Neuronal stem cell (in vitro differentiated cells): Measurements from ENCODE around the gene SNAP25.

Source experiments
- DNase-seq: peaks from one replicate; pipeline ENCODE4 v3.0.0-alpha.2; 2013; ENCODE audit warnings: low spot score
- H2AFZ ChIP-seq: one replicate; pipeline ENCODE4 v1.6.1; 2013; ENCODE audit warnings: mild to moderate bottlenecking, low read length, inconsistent platforms
- H2AK5ac ChIP-seq: 2 replicates; pipeline ENCODE4 v1.6.1; 2013; ENCODE audit warnings: low read depth, mild to moderate bottlenecking, inconsistent platforms, low read length, moderate library complexity, mixed read lengths
- H2BK120ac ChIP-seq: 2 replicates; pipeline ENCODE4 v1.6.1; 2013; ENCODE audit warnings: low read depth, mild to moderate bottlenecking, inconsistent platforms, low read length, moderate library complexity, mixed read lengths
- H2BK12ac ChIP-seq: one replicate; pipeline ENCODE4 v1.6.1; 2013; ENCODE audit warnings: low read length, inconsistent platforms
- H2BK15ac ChIP-seq: 2 replicates; pipeline ENCODE4 v1.6.1; 2013; ENCODE audit warnings: mild to moderate bottlenecking, low read length, inconsistent platforms, mixed read lengths
- H2BK5ac ChIP-seq: one replicate; pipeline ENCODE4 v1.6.1; 2013; ENCODE audit warnings: inconsistent platforms, mild to moderate bottlenecking, low read length, moderate library complexity
- H3K14ac ChIP-seq: one replicate; pipeline ENCODE4 v1.6.1; 2013; ENCODE audit warnings: low read length, inconsistent platforms
- H3K18ac ChIP-seq: 2 replicates; pipeline ENCODE4 v1.6.1; 2013; ENCODE audit warnings: low read length, inconsistent platforms
- H3K23ac ChIP-seq: 2 replicates; pipeline ENCODE4 v1.6.1; 2013; ENCODE audit warnings: low read depth, mild to moderate bottlenecking, mixed read lengths, low read length, inconsistent platforms; ENCODE audit not compliant: poor library complexity
- H3K27ac ChIP-seq: replicated peaks from 3 replicates; pipeline ENCODE4 v1.5.1; 2013; ENCODE audit warnings: low read length, inconsistent platforms
- H3K27me3 ChIP-seq, 3 experiments: 2 replicates each; pipeline ENCODE4 v1.6.1; 2013; ENCODE audit warnings: low read length in 3 of 3, mild to moderate bottlenecking in 2 of 3, inconsistent platforms in 1 of 3, low read depth in 1 of 3, mixed read lengths in 1 of 3, moderate library complexity in 1 of 3; ENCODE audit not compliant: control insufficient read depth in 3 of 3, insufficient read depth in 3 of 3
- H3K36me3 ChIP-seq, 2 donors: replicated peaks in 1 of 2; 2 replicates each; pipeline ENCODE4 v1.6.1; 2013; ENCODE audit warnings: low read length in 2 of 2; ENCODE audit not compliant: control insufficient read depth in 2 of 2, insufficient read depth in 2 of 2
- H3K4ac ChIP-seq: 2 replicates; pipeline ENCODE4 v1.6.1; 2013; ENCODE audit warnings: inconsistent platforms, mild to moderate bottlenecking, low read length, moderate library complexity
- H3K4me1 ChIP-seq, 2 donors: 1 replicate in 1 of 2; 2 replicates in 1 of 2; pipeline ENCODE4 v1.6.1; 2013; ENCODE audit warnings: low read length in 2 of 2, low read depth in 1 of 2; ENCODE audit not compliant: control insufficient read depth in 2 of 2, insufficient read depth in 1 of 2
- H3K4me2 ChIP-seq: one replicate; pipeline ENCODE4 v1.6.1; 2013; ENCODE audit warnings: mild to moderate bottlenecking, low read length, inconsistent platforms; ENCODE audit not compliant: insufficient read depth, poor library complexity, severe bottlenecking
- H3K4me3 ChIP-seq, 2 donors: 2 replicates each; pipeline ENCODE4 v1.5.1; 2013; ENCODE audit warnings: low read length in 2 of 2, mild to moderate bottlenecking in 2 of 2, inconsistent platforms in 1 of 2, moderate library complexity in 1 of 2
- H3K79me1 ChIP-seq: one replicate; pipeline ENCODE4 v1.6.1; 2013; ENCODE audit warnings: low read depth, mild to moderate bottlenecking, inconsistent platforms, low read length, moderate library complexity
- H3K9ac ChIP-seq: one replicate; pipeline ENCODE4 v1.6.1; 2013; ENCODE audit warnings: mild to moderate bottlenecking, low read depth, low read length, inconsistent platforms; ENCODE audit not compliant: poor library complexity
- H3K9me3 ChIP-seq, 2 donors: replicated peaks in 1 of 2; 2 replicates each; pipeline versions ENCODE3 to v1.6.1; 2013; ENCODE audit warnings: low read length in 2 of 2, mild to moderate bottlenecking in 2 of 2, inconsistent platforms in 1 of 2, low read depth in 1 of 2, mixed read lengths in 1 of 2, moderate library complexity in 1 of 2; ENCODE audit not compliant: control insufficient read depth in 2 of 2, insufficient read depth in 1 of 2
- H4K8ac ChIP-seq: one replicate; pipeline ENCODE4 v1.6.1; 2013; ENCODE audit warnings: low read depth, mild to moderate bottlenecking, inconsistent platforms, low read length, moderate library complexity
- H4K91ac ChIP-seq: one replicate; pipeline ENCODE4 v1.6.1; 2013; ENCODE audit warnings: low read length, low read depth, mild to moderate bottlenecking, inconsistent platforms; ENCODE audit not compliant: poor library complexity
- WGBS, 2 donors: extraction: QIAGEN DNeasy Blood & Tissue Kit; methylation state at CpG; one replicate each; pipeline ENCODE4 v1.1.7; 2013; ENCODE audit warnings: missing lambda C conversion rate in 2 of 2, mixed read lengths in 1 of 2; ENCODE audit not compliant: insufficient read length in 2 of 2, insufficient replicate concordance in 1 of 2; ENCODE audit errors: extremely low coverage in 2 of 2; 5-methylcytosine and 5-hydroxymethylcytosine counted together

SNAP25 gene

DNA sequence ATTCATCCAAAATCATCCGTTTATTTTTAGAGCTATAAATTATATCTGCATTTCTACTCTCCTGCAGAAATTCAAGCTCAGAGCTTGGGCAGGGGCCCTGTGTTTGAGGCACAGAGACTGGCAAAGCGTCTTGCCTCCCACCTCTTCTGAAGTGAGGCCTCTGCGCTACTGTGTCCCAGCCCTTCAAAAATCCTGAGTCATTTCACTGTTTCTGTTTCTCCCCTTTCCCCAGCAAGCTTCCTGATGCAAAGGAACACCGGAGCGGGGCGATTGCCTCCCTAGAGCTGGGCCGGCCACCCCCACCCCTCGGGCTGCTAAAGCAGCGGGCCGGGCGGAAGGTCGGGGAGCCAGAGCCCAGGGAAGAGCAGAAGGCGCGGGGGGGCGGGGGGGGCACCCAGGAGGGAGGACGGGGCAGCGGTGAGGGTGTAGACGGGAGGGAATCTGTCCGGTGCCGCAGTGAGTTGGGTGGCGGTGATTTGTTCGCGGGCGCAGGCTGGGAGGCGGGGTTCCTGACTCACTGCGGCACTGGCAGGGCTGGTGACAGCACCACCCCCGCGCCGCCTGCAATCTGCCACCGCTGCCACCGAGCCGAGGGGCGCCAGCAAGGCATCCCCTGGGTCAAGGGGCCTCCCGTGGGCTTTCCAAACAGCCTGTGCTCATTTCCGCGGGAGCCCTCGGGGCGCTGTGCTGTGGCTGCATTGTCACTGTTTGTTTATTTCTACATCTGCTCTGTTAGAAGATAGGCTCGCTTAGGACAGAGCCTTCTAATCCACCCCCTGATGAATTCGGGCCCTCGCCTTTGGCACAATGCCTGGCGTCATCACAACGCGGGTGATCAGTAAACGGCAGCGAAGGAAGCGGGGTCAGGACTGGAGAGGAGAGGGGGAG, 46.5 kb upstream of the SNAP25 start:
- Histone ChIP-seq H3K27me3 (peaks cover 0 to 44% (median 8%) of the 10 kb centered on the region in 3 experiments), H3K4me1 (peaks cover 2 to 3% of the 10 kb centered on the region in 2 donors), H2BK12ac (no peak overlapping the region), H2BK15ac (no peak overlapping the region), H3K4me2 (peak overlapping the region; percentile 75), H3K4ac (no peak overlapping the region), H4K91ac (no peak overlapping the region), H2AFZ (peak overlapping the region; percentile 84), H3K9me3 (no peaks in the 10 kb centered on the region), H3K14ac (no peak overlapping the region), H3K79me1 (no peaks in the 10 kb centered on the region), H2BK120ac (peak overlapping the region; percentile 1), H3K4me3 (peak overlapping the region; percentile 15 to 79), H3K36me3 (no peaks in the 10 kb centered on the region), H3K9ac (peak overlapping the region; percentile 64), H3K18ac (peak overlapping the region; percentile 82), H2AK5ac (no peak overlapping the region), H3K23ac (no peak overlapping the region), H4K8ac (no peak overlapping the region), H3K27ac (no peak overlapping the region), H2BK5ac (no peak overlapping the region)
- no CpG with 5 or more reads among the region's 47 CpGs for WGBS, 2 donors
- DNase-seq, result peak; percentile 15

DNA sequence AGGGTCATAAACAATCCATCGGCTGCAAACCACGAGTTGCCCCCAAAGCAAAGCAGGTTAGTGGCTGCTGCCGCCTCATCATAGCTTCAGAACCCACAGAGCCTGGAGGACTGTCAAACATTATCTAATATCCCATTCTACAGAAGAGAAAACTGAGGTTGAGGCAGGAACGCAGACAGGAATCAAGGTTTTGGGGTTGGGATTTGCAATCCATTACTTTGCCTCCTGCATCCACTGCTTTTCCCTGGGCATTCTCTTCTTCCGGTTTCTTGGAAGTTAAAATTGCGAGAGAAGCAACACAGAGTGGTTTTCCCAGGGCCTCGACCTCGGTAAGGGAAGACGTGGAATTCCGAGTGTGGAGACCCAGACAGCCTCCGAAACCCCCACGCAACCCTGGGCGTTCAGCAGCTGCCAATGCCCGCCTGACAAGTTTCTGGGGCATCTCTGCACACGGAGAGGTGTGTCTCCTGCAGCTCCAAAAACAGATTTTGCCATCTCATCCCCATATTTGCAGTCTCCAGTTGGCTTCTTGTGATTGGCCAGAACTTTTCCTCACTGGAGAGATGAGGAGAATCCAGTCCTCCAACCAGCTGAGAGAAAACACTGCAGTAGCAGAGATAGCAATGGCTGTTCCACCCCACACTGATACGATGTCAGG, 45.5 kb upstream of the SNAP25 start:
- Histone ChIP-seq H2AK5ac (no peak overlapping the region), H4K8ac (no peak overlapping the region), H2BK12ac (no peak overlapping the region), H3K4me3 (no peak overlapping the region), H3K4me1 (peaks cover 2 to 3% of the 10 kb centered on the region in 2 donors), H3K9ac (no peak overlapping the region), H3K79me1 (no peaks in the 10 kb centered on the region), H3K4me2 (no peak overlapping the region), H2BK120ac (no peak overlapping the region), H3K9me3 (no peaks in the 10 kb centered on the region), H3K27ac (no peak overlapping the region), H3K27me3 (peaks cover 0 to 44% (median 8%) of the 10 kb centered on the region in 3 experiments), H3K14ac (no peak overlapping the region), H3K18ac (no peak overlapping the region), H2BK15ac (no peak overlapping the region), H2AFZ (no peak overlapping the region), H3K4ac (no peak overlapping the region), H3K23ac (no peak overlapping the region), H2BK5ac (no peak overlapping the region), H4K91ac (no peak overlapping the region), H3K36me3 (no peaks in the 10 kb centered on the region)
- WGBS, 2 donors, result no CpG with 5 or more reads among the region's 16 CpGs
- no peak for DNase-seq

DNA sequence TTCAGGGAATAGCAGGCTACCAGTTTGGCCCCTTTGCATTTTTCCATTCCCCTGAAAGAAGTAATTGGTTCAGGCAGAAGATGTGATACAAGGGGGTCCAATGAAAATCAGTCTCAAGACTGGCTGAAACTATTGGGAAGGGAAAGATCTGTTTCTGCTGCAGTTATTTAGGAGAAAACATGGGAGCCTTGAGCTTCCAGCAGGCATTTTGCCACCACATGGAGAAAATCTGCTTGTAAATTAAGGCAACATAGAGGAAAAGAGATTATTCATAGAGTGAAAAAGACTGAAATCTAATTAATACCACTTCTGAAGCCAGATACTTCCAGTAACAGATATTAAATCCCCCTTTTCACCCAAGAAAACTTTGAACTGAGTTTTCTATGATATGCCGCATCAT, 44.2 kb upstream of the SNAP25 start:
- no peak overlapping the region for H3K4me2 ChIP-seq
- H3K27me3 ChIP-seq, result peaks cover 0 to 44% (median 8%) of the 10 kb centered on the region in 3 experiments
- WGBS, 2 donors, result no CpG with 5 or more reads among the region's 1 CpG

DNA sequence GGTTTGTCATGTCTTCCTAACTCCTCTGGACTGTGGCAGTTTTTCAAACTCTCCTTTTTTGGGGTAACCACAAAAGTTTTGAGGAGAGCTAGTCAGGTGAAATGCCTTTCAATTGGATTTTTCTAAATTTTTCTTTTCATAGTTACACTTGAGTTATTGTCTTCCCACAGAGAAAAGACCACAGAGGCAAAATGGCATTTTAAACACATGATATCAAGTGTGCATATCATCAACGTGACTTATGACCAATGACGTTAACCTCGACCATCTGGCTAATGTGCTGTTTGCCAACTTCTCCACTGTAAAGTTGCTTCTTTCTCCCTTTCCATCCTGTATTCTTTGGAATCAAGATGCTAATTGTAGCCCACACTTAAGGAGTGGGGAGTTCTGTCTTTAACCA, 41.3 kb upstream of the SNAP25 start:
- no peak overlapping the region for H2BK5ac ChIP-seq
- H4K91ac ChIP-seq, result no peak overlapping the region
- no peak overlapping the region for H3K14ac ChIP-seq
- no peak overlapping the region for H3K18ac ChIP-seq
- H3K4me1 ChIP-seq, result peaks cover 0 to 1% of the 10 kb centered on the region in 2 donors
- no peak overlapping the region for H2BK120ac ChIP-seq
- H2BK15ac ChIP-seq, result no peak overlapping the region
- no CpG with 5 or more reads among the region's 3 CpGs for whole genome bisulfite sequencing, 2 donors
- no peak overlapping the region for H4K8ac ChIP-seq
- no peaks in the 10 kb centered on the region for H3K9me3 ChIP-seq
- H3K23ac ChIP-seq, result no peak overlapping the region
- H2BK12ac ChIP-seq, result no peak overlapping the region
- no peak overlapping the region for H3K4me3 ChIP-seq
- no peaks in the 10 kb centered on the region for H3K79me1 ChIP-seq
- peaks cover 0 to 25% (median 4%) of the 10 kb centered on the region in 3 experiments for H3K27me3 ChIP-seq
- H3K36me3 ChIP-seq, result no peaks in the 10 kb centered on the region
- H2AK5ac ChIP-seq, result no peak overlapping the region
- no peak overlapping the region for H3K4me2 ChIP-seq
- H3K4ac ChIP-seq, result no peak overlapping the region
- H3K27ac ChIP-seq, result no peak overlapping the region
- no peak overlapping the region for H3K9ac ChIP-seq
- DNase-seq, result no peak
- H2AFZ ChIP-seq, result no peak overlapping the region

More for the DNA sequence above, 44.2 kb upstream of the SNAP25 start:
- Histone ChIP-seq H3K79me1 (no peaks in the 10 kb centered on the region), H2BK120ac (no peak overlapping the region), H3K9me3 (no peaks in the 10 kb centered on the region), H2AFZ (no peak overlapping the region), H3K4me3 (no peak overlapping the region), H3K4me1 (peaks cover 2 to 3% of the 10 kb centered on the region in 2 donors), H3K9ac (no peak overlapping the region), H3K18ac (no peak overlapping the region), H3K27ac (no peak overlapping the region), H4K8ac (no peak overlapping the region), H3K4ac (no peak overlapping the region), H4K91ac (no peak overlapping the region), H2AK5ac (no peak overlapping the region), H3K14ac (no peak overlapping the region), H3K23ac (no peak overlapping the region), H2BK12ac (no peak overlapping the region), H2BK15ac (no peak overlapping the region), H2BK5ac (no peak overlapping the region), H3K36me3 (no peaks in the 10 kb centered on the region)
- no peak for DNase-seq
